ENCODE results near the gene FUT7.

DNA sequence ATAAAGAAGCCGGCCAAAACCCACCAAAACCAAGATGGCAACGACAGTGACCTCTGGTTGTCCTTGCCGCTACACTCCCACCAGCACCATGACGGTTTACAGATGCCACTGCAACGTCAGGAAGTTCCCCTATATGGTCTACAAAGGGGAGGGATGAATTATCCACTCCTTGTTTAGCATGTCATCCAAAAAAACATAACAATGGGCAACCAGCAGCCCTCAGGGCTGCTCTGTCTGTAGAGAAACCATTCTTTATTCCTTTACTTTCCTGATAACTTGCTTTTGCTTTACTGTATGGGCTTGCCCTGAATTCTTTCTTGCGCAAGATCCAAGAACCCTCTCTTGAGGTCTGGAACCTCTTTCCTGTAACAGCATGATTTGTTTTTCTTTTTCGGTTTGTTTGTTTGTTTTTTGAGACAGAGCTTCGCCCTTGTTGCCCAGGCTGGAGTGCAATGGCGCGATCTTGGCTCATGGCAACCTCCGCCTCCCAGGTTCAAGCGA lies 43.4 kb upstream of the FUT7 start:
- TF ChIP-seq, protein P1, sequence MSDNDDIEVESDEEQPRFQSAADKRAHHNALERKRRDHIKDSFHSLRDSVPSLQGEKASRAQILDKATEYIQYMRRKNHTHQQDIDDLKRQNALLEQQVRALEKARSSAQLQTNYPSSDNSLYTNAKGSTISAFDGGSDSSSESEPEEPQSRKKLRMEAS (IDR thresholded peaks at IDR 0.05) = no peak
- TF ChIP-seq TEAD4 (IDR thresholded peaks at IDR 0.05) (no peak), YY1 (IDR thresholded peaks at IDR 0.05; ENCODE audit: low read depth) (no peak), RAD21 (IDR thresholded peaks at IDR 0.05; ENCODE audit: low read depth) (no peak), EP300 (IDR thresholded peaks at IDR 0.05; ENCODE audit: borderline replicate concordance) (no peak), CEBPB (IDR thresholded peaks at IDR 0.05) (peak; percentile 72), FOXM1 (IDR thresholded peaks at IDR 0.05; ENCODE audit: borderline replicate concordance, low read depth) (no peak), ZBTB7A (IDR thresholded peaks at IDR 0.05; ENCODE audit: low read depth) (no peak), TAF1 (IDR thresholded peaks at IDR 0.05; ENCODE audit: low read depth) (no peak), NFIC (IDR thresholded peaks at IDR 0.05) (no peak)
